PFSK-1 (cell line): ENCODE measurements around the gene CNGB1.

Experiments
- FOXP2 ChIP-seq: optimal IDR thresholded peaks from 2 replicates; pipeline ENCODE3; 2011; ENCODE audit warnings: borderline replicate concordance, control low read depth, inconsistent platforms; ENCODE audit not compliant: insufficient read depth; ENCODE audit errors: extremely low read length, extremely low read depth
- POLR2AphosphoS5 ChIP-seq: IDR thresholded peaks from 2 replicates; pipeline ENCODE4 v1.6.1; 2012; ENCODE audit warnings: low read depth, mild to moderate bottlenecking, control low read depth, low read length, moderate library complexity
- TAF1 ChIP-seq: IDR thresholded peaks from 2 replicates; pipeline ENCODE4 v1.6.1; 2012; ENCODE audit warnings: low read length, control low read depth, borderline replicate concordance; ENCODE audit not compliant: insufficient read depth
- TF ChIP-seq, protein P1 (sequence below), 2 experiments: IDR thresholded peaks; 2 replicates each; pipeline versions ENCODE4 v1.6.1 to v1.8.0; 2011 to 2012; ENCODE audit warnings: low read depth in 2 of 2, low read length in 2 of 2, control low read depth in 1 of 2, inconsistent platforms in 1 of 2, mild to moderate bottlenecking in 1 of 2, moderate library complexity in 1 of 2; ENCODE audit not compliant: insufficient read depth in 1 of 2

- TF ChIP-seq POLR2AphosphoS5 (no peak), TAF1 (no peak), FOXP2 (no peak)
- TF ChIP-seq, protein P1, sequence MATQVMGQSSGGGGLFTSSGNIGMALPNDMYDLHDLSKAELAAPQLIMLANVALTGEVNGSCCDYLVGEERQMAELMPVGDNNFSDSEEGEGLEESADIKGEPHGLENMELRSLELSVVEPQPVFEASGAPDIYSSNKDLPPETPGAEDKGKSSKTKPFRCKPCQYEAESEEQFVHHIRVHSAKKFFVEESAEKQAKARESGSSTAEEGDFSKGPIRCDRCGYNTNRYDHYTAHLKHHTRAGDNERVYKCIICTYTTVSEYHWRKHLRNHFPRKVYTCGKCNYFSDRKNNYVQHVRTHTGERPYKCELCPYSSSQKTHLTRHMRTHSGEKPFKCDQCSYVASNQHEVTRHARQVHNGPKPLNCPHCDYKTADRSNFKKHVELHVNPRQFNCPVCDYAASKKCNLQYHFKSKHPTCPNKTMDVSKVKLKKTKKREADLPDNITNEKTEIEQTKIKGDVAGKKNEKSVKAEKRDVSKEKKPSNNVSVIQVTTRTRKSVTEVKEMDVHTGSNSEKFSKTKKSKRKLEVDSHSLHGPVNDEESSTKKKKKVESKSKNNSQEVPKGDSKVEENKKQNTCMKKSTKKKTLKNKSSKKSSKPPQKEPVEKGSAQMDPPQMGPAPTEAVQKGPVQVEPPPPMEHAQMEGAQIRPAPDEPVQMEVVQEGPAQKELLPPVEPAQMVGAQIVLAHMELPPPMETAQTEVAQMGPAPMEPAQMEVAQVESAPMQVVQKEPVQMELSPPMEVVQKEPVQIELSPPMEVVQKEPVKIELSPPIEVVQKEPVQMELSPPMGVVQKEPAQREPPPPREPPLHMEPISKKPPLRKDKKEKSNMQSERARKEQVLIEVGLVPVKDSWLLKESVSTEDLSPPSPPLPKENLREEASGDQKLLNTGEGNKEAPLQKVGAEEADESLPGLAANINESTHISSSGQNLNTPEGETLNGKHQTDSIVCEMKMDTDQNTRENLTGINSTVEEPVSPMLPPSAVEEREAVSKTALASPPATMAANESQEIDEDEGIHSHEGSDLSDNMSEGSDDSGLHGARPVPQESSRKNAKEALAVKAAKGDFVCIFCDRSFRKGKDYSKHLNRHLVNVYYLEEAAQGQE (IDR thresholded peaks at IDR 0.05; ENCODE audit: insufficient read depth in 1 of 2, low read depth in 2 of 2, low read length in 2 of 2) = no peak
Observed at GRCh38 chr16:57950382-57950781, 20.5 kb downstream of the CNGB1 start.
